GM18505 (cell line): Measurements from ENCODE around the gene PXT1.
A peak's percentile ranks its signal among the peaks of the same experiment; 100 is the strongest.

Experiments
- ATAC-seq: cut with Tn5 transposase; IDR thresholded peaks from one replicate; pipeline ENCODE4 v1.9.1; 2021; ENCODE audit not compliant: unreplicated experiment
- POLR2A ChIP-seq: IDR thresholded peaks from 4 replicates; pipeline ENCODE4 v1.6.1; 2011; ENCODE audit warnings: borderline replicate concordance; ENCODE audit not compliant: insufficient read depth, insufficient read length; ENCODE audit errors: extremely low read depth

The PXT1 gene

DNA sequence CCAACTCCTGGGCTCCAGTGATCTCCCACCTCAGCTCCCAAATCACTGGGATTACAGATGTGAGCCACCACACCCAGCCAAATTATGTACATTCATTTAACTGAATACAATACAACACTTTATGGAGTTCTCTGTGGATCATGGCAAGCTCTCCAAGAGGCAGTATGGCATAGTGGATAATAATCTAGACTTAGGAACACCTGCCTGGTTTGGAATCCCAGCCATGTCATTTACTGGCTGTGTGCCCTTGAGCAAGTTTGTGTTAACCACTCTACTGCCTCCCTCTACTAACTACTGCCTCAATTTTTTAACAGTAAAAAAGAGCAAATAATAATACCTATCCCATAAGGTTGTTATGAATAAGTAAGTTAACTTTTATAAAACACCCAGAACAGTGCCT lies 53.3 kb downstream of the PXT1 start:
- ATAC-seq, result no peak
- TF ChIP-seq POLR2A, result no peak

DNA sequence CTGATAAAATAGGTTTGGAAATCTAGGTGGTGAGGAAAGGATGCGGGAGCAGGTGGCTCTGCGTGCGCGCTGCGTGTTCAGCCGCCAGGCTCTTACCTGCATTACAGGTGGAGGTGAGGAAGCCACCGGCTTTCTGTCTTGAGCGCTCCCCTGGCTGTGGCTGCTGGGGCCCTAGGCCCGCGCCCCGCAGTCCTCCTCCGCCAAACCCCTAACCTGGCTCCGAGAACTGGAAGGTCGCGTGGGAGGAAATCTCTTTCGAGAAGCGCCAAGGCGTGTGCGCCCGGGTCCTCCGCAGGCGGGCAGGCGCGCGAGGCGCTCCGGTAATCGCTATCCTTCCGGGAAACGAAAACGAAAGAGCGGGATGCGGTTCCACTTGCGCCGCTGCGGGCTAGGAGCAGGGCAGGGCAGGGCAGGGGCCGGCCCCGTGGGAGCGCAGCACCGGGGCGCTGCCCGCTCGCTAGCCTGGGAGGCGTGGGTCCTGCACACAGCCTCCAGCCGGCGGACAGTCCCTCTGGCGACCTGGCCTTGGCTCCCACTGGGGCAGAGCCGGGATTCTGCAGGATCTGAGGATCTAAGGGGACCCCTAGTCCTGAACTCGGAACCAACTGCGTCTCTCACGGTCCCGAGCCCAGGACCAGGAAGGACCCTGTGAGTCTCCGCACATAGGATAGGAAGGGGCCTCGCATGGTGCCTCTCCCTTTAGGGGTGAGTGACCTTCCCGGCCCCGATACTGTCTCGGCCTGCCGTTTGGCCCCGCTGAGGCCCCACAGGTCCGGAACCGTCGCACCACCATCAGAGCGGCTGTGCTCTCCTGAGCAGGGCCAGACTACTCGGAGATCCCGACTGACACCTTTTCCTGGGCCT lies 55.0 kb downstream of the PXT1 start, which contains the start of gene ETV7:
TSS of gene ETV7 (minus strand) at position 230 of the 864 bp plus-strand sequence. CDS start at position 102, 128 bp downstream.
- TF ChIP-seq POLR2A, result peak; percentile 17
- no peak for ATAC-seq

DNA sequence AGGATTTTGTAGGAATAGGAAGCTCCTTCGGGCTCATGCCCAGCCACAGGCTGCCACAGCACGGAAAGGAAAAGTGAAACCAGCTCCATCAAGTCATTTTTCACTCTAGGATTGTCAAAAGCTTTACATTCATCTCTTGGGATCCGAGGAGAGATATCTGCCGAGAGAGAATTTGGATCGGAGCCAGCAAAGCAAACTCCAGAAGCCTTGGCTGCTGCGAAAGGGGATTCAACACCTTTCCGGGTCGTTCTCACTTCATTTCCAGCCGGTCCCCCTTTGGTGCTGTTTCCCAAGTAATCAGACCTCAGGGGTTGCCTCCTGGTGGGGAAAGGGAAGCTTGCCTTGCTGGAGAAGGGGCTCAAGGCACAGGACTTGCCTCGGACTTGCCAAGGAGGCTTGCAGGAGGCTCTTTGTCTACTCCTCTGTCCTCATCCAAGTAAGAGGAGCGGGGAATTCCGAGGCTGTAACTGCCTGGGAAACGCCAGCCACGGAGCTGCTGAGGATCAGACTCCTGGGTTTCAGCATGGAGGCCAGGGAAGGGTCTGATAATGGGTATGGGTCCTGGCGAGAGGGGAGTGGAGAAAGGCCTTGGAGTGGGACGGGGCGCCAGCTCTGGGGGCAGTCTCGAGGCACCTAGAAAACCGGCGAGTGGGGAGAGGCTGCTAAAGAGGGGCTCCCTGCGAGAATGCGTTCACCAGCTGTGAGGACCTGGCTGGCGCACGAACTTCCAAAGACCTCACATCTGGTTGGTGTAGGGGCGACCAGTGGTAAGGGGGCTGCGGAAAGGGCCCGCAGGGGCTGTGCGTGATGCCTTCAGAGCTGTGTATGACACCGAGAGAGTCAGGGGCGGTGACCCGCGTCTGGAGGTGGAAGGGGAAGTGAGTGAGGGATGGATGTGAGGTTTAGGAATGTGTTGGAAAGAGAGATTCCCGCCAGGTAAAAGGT lies 55.9 kb downstream of the PXT1 start:
- ATAC-seq, result no peak
- no peak for TF ChIP-seq POLR2A

DNA sequence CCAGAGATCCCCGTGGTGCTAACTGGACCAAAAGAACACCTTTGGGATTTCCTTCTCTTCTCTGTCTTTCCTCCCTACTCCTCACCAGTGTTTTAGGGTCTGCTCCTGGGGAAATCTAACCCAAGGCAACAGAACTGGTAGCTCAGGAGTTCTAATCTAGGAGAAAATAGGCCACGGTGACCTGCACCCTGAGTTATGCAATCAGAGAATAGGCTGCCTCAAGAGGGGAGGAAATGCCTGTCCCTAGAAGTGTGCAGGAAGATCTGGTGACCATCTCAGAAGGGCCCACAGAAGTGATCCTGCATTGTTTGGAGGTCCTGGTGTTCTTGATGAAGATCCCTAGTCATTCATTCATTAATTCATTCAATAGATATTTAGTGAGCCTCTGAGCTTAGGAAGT lies 58.6 kb downstream of the PXT1 start:
- no peak for TF ChIP-seq POLR2A
- ATAC-seq, result no peak

DNA sequence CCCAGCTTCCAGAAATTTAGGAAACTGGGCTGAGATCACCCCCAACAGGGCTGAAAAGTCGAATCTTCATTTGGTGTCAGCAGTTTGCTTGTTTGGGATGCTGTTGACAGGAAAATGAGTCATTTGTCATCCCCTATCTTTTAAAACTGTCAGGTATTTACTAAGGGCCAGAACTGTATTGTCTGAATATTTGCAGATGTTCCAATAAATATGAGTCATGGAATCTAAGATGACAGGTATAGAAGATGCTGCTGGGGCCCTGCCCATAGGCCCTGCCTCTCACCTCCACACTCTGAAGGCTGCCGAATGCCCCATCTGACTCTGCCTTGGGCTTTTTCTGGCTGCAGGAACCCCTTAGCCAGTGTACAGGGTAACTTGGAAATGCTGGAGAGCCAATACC lies 59.0 kb downstream of the PXT1 start:
- ATAC-seq, result no peak
- no peak for TF ChIP-seq POLR2A

DNA sequence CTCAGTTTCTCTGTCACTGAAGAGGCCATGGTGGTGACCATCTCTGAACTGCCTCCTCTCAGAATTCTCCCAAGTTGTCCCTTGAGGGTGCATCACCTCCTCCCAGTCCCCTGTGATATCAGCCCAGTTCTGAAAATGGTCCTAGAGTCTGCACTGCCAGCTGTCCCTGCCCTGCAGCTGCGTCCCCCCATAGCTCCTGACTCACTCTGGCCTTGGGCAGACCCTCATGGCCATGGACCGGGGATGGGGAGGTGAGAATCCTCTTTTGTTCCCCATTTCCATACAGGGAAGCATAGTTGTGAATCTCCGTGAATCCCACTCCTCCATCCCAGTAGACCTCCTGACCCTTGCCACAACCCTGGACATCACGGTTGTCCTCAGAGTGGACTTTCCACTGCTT lies 59.7 kb downstream of the PXT1 start:
- no peak for ATAC-seq
- TF ChIP-seq POLR2A, result no peak

DNA sequence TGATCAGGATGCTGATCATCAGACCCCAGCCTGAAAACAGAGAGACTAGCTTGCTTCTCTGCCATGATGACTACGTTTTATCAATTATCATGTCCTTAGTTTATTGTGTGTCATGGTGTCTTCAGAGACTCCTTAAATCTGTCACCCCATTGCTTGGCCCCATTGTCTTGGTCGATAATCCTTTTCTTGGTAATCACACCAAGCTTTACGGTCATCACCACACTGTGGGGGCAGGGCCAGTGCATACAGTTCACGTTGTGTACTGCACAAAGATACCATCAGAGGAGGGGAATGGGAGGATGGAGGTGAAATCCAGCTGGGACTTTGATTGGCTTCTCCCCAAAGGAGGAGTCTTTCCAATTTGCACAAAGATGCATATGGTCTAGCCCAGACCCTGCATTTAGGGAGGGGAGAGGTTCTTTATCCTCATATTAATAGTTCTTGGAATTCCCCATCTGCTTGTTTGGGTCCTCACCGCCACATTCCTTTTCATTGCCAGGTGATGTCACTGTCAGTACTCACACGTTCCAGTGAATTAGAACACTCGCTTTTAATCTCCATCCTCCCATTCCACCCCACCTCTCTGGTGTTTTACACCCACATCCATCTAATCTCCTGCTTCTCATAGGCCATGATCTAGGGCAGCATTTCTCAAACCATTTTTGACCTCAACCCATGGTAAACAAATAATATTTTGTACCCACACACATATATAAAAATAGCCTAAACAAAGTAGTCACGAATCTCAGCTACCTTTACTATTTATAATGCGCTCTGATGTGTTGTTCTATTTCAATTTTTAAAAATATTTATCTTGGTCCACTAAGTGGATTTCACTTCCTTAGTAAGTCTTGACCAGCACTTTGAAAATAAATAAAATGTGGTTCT lies 60.9 kb downstream of the PXT1 start:
- ATAC-seq, result no peak
- TF ChIP-seq POLR2A, result no peak

DNA sequence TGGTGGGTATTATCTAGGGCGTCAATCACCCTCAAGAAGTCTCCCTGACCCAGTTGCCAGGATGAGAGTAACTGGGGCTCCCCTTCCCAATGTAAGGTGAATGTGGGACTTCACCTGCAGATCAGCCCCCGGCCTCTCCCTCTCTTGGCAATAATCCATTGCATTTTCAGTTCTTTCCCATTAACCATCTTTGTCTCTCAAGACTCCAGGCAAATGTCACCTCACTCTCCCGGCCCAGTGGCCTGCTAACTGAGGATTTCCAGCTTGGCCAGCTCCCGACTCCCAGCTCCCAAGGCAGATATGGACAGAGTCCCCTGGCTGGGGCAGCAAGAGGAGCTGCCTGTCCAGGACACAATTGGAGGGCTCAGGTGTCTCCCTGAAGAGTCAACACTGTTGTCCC lies 62.5 kb downstream of the PXT1 start:
- ATAC-seq, result no peak

DNA sequence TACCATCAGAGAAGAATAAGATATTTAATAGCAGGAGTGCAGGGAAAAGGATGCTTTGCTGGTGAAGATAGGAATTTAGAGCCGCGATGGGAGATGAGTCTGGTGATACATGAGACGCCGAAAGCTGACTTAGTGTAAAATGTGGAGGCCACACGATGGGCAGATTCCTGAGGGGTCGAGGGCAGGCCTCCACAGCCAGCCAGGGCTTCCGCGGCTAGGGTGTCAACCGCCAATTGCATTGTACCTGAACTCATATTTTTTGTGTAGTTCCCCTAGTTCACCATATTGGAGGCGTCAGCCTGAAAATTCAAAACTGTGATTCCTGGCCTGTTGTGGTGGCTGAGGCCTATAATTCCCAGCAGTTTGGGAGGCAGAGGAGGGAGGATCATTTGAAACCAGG lies 63.7 kb downstream of the PXT1 start:
- TF ChIP-seq POLR2A, result no peak
- ATAC-seq, result no peak

More for the DNA sequence above, 62.5 kb downstream of the PXT1 start:
- no peak for TF ChIP-seq POLR2A

DNA sequence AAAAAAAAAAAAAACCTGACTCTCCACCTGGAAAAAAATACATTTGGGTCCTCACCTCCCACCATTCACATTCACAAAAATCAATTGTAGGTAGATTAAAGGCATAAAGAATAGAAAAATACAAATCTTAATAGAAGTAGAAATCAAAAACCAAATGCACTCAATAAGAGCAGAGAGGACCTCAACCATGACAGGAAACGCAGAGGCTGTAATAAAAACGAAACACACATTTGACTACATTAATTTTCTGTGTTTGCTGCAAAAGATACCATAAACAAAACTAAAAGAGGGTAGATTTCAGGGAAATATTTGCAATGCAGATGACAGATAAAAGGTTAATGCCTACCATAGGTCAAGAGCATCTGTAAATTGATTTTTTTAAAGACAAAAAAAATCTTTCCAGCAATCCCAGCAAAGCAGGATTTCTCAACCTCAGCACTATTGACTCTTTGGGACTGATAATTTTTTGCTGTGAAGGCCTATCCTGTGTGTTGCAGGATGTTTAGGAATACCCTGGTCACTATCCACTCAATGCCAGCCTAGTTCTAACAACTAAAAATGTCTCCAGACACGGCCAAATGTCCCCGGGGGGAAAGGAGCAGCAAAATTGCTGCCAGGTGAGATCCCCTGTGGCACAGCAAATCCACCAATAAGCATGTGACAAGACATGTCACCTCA lies 64.3 kb downstream of the PXT1 start:
- ATAC-seq, result no peak
- no peak for TF ChIP-seq POLR2A

DNA sequence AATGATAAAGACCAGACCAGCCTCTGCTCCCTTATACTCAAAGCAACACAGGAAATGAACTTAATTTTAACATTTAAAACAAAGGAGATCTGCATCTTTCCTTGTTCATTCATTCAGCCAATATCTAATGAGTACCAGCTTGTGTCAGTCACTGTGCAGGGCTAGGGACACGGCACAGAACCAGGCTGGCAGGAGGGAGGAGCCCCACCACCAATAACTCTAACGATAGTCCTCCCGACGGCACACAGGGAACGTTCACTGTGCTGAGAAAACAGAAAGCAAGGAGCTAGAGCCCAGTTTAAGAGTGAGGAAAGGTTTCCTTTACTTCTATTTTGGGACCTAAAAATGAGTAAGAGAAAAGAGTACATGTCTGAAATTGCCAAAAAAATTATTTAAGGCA lies 65.1 kb downstream of the PXT1 start:
- no peak for ATAC-seq
- TF ChIP-seq POLR2A, result no peak

DNA sequence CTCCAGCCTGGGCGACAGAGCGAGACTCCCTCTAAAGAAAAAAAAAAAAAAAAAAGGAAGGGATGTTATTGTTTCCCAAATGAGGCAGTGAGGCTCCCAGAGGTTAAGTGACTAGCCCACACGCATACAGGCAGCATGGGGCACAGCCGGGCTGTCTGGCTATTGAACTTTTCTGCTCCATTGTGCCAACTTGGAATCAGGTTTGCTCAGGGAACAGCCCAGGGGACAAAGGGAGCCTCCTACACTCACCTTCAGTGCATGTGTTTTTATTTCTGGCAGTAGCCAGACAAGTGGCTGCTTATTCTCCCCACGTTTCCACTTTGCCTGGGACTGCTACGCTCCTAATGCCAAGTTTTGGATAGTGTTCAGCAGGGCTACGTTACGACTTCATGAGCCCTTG lies 65.9 kb downstream of the PXT1 start:
- no peak for TF ChIP-seq POLR2A
- ATAC-seq, result no peak

DNA sequence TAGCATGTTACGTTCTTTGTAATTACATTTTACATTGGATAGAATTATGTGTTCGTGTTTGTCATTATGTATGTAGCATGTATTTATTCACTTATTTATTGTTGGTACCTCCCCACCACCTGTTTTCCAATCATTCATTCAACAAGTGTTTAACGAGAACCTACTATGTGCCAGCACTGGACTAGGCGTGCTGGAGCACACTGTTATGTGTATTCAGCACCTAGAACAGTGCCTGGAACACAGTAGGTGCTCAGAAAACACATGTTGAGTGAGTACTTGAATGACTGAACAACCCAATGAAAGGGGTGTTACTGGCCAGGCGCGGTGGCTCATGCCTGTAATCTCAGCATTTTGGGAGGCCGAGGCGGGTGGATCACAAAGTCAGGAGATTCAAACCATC lies 66.5 kb downstream of the PXT1 start:
- ATAC-seq, result no peak
- TF ChIP-seq POLR2A, result no peak

DNA sequence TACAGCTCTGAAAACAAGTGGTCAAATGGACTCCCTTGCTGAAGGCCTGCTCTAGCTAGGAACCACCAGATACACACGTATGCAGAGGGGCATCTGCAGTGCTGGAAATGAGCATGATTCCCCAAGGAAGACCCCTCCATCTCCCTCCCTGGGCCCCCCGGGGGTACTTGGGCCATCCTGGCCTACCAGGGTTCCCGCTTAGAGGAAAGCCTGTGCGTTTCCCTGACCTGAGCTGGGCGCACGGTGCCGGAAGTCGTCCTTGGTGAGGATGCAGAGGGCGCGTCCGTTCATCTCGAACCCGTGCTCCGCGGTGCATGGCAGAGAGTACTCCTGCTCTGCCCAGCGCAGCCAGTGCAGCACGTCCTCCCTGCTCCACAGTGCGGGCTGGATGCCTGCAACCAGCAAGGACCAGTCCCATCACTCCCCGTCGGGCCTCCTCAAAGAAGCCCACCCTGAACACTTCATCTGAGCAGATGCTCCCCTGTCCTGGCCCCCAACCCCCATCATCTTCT lies 67.0 kb downstream of the PXT1 start:
- no peak for ATAC-seq
- TF ChIP-seq POLR2A, result no peak
